Measurements from ENCODE around the gene RBM33.

RBM33 gene

GRCh38 chr7:155644971-155645509, 579 bp downstream of the RBM33 start (continued):
- TF ChIP-seq, protein P1, sequence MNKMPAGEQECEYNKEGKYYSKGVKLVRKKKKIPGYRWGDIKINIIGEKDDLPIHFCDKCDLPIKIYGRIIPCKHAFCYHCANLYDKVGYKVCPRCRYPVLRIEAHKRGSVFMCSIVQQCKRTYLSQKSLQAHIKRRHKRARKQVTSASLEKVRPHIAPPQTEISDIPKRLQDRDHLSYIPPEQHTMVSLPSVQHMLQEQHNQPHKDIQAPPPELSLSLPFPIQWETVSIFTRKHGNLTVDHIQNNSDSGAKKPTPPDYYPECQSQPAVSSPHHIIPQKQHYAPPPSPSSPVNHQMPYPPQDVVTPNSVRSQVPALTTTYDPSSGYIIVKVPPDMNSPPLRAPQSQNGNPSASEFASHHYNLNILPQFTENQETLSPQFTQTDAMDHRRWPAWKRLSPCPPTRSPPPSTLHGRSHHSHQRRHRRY (tag by site-specific recombination; IDR thresholded peaks at IDR 0.05): no peak
- TF ChIP-seq ZNF623 (tag by site-specific recombination; IDR thresholded peaks at IDR 0.05) (no peak), ZNF654 (tag by site-specific recombination; IDR thresholded peaks at IDR 0.05; ENCODE audit: low read depth) (no peak), ZNF10 (tag by site-specific recombination; IDR thresholded peaks at IDR 0.05) (no peak), ZNF335 (tag by site-specific recombination; conservative IDR thresholded peaks at IDR 0.05) (peak; percentile 96)

GRCh38 chr7:155645662-155646061, 1.2 kb downstream of the RBM33 start:
- POLR2A ChIA-PET: no interaction called here

DNA sequence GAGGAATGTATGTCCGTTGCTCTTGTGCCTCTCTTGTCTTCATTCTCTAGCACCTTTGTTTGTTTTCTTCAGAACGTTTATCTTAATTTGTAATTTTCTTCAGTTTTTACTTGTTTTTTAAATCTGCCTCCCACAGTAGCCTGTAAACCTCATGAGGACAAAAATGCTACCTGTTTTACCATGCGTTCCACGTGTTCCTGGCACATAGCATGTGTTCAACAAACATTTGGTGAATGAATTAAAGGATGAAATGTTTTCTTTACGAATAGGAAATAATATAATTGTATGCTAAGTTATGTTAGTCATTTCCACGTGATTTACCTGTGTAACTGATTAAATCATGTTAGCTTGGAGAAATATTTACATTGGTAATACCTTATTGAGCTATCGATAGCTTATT, 2.2 kb downstream of the RBM33 start:
- Histone ChIP-seq H3K27ac (ENCODE audit: extremely low read depth, low read depth, low read length) (no peak overlapping the region), H3K4me1 (ENCODE audit: control insufficient read depth, insufficient read depth, low read length) (no peaks in the 10 kb centered on the region), H3K4me3 (ENCODE audit: low read depth, low read length) (no peak overlapping the region), H3K36me3 (ENCODE audit: control insufficient read depth in 2 of 2, insufficient read depth in 1 of 2, low read length in 2 of 2) (peaks cover 0 to 45% of the 10 kb centered on the region in 2 experiments; a peak in 2 of 3 replicates), H3K9me3 (ENCODE audit: control insufficient read depth, insufficient read depth, low read depth, low read length) (no peaks in the 10 kb centered on the region)
- ChIA-PET CTCF (no interaction called here), POLR2A (no interaction called here)
- no peak for TF ChIP-seq ZNF776 (tag by site-specific recombination; IDR thresholded peaks at IDR 0.05; ENCODE audit: borderline replicate concordance)
- TF ChIP-seq ZNF239 (tag by site-specific recombination; IDR thresholded peaks at IDR 0.05): no peak
- no peak for TF ChIP-seq ZNF830 (tag by site-specific recombination; IDR thresholded peaks at IDR 0.05; ENCODE audit: low read depth)
- TF ChIP-seq, protein P2, sequence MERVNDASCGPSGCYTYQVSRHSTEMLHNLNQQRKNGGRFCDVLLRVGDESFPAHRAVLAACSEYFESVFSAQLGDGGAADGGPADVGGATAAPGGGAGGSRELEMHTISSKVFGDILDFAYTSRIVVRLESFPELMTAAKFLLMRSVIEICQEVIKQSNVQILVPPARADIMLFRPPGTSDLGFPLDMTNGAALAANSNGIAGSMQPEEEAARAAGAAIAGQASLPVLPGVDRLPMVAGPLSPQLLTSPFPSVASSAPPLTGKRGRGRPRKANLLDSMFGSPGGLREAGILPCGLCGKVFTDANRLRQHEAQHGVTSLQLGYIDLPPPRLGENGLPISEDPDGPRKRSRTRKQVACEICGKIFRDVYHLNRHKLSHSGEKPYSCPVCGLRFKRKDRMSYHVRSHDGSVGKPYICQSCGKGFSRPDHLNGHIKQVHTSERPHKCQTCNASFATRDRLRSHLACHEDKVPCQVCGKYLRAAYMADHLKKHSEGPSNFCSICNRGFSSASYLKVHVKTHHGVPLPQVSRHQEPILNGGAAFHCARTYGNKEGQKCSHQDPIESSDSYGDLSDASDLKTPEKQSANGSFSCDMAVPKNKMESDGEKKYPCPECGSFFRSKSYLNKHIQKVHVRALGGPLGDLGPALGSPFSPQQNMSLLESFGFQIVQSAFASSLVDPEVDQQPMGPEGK (tag by site-specific recombination; IDR thresholded peaks at IDR 0.05): no peak
- TF ChIP-seq, protein P3, sequence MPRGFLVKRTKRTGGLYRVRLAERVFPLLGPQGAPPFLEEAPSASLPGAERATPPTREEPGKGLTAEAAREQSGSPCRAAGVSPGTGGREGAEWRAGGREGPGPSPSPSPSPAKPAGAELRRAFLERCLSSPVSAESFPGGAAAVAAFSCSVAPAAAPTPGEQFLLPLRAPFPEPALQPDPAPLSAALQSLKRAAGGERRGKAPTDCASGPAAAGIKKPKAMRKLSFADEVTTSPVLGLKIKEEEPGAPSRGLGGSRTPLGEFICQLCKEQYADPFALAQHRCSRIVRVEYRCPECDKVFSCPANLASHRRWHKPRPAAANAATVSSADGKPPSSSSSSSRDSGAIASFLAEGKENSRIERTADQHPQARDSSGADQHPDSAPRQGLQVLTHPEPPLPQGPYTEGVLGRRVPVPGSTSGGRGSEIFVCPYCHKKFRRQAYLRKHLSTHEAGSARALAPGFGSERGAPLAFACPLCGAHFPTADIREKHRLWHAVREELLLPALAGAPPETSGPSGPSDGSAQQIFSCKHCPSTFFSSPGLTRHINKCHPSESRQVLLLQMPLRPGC (tag by site-specific recombination; IDR thresholded peaks at IDR 0.05): no peak
- TF ChIP-seq, protein P4, sequence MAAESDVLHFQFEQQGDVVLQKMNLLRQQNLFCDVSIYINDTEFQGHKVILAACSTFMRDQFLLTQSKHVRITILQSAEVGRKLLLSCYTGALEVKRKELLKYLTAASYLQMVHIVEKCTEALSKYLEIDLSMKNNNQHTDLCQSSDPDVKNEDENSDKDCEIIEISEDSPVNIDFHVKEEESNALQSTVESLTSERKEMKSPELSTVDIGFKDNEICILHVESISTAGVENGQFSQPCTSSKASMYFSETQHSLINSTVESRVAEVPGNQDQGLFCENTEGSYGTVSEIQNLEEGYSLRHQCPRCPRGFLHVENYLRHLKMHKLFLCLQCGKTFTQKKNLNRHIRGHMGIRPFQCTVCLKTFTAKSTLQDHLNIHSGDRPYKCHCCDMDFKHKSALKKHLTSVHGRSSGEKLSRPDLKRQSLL (tag by site-specific recombination; IDR thresholded peaks at IDR 0.05): no peak
- TF ChIP-seq ZNF521 (tag by site-specific recombination; IDR thresholded peaks at IDR 0.05): no peak
- TF ChIP-seq ZNF132 (tag by site-specific recombination; IDR thresholded peaks at IDR 0.05; ENCODE audit: borderline replicate concordance): no peak
- TF ChIP-seq OSR2 (tag by site-specific recombination; IDR thresholded peaks at IDR 0.05): no peak
- TF ChIP-seq HOXD13 (CRISPR knock-in tag; IDR thresholded peaks at IDR 0.05; ENCODE audit: borderline replicate concordance): no peak
- TF ChIP-seq, protein P5, sequence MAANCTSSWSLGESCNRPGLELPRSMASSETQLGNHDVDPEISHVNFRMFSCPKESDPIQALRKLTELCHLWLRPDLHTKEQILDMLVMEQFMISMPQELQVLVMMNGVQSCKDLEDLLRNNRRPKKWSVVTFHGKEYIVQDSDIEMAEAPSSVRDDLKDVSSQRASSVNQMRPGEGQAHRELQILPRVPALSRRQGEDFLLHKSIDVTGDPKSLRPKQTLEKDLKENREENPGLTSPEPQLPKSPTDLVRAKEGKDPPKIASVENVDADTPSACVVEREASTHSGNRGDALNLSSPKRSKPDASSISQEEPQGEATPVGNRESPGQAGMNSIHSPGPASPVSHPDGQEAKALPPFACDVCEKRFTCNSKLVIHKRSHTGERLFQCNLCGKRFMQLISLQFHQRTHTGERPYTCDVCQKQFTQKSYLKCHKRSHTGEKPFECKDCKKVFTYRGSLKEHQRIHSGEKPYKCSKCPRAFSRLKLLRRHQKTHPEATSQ (tag by site-specific recombination; IDR thresholded peaks at IDR 0.05): no peak
- TF ChIP-seq ZNF664 (tag by site-specific recombination; IDR thresholded peaks at IDR 0.05): no peak
- no peak for TF ChIP-seq ZNF660 (tag by site-specific recombination; IDR thresholded peaks at IDR 0.05)
- no peak for TF ChIP-seq ZNF37A (tag by site-specific recombination; IDR thresholded peaks at IDR 0.05)
- TF ChIP-seq SP3 (tag by site-specific recombination; IDR thresholded peaks at IDR 0.05): no peak
- no peak for TF ChIP-seq AEBP2 (tag by site-specific recombination; IDR thresholded peaks at IDR 0.05; ENCODE audit: borderline replicate concordance)

More at GRCh38 chr7:155645662-155646061, 1.2 kb downstream of the RBM33 start:
- CTCF ChIA-PET: no interaction called here
- TF ChIP-seq, protein P6, sequence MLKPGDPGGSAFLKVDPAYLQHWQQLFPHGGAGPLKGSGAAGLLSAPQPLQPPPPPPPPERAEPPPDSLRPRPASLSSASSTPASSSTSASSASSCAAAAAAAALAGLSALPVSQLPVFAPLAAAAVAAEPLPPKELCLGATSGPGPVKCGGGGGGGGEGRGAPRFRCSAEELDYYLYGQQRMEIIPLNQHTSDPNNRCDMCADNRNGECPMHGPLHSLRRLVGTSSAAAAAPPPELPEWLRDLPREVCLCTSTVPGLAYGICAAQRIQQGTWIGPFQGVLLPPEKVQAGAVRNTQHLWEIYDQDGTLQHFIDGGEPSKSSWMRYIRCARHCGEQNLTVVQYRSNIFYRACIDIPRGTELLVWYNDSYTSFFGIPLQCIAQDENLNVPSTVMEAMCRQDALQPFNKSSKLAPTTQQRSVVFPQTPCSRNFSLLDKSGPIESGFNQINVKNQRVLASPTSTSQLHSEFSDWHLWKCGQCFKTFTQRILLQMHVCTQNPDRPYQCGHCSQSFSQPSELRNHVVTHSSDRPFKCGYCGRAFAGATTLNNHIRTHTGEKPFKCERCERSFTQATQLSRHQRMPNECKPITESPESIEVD (tag by site-specific recombination; IDR thresholded peaks at IDR 0.05): 0 out of 2 replicates have a peak, but pooled peaks have one; percentile 6
- no peak for TF ChIP-seq YY2 (tag by site-specific recombination; IDR thresholded peaks at IDR 0.05)
- peaks cover 5 to 55% of the 10 kb centered on the region in 2 experiments; a peak in 2 of 3 replicates for H3K36me3 ChIP-seq (ENCODE audit: control insufficient read depth in 2 of 2, insufficient read depth in 1 of 2, low read length in 2 of 2)
- H3K4me1 ChIP-seq (ENCODE audit: control insufficient read depth, insufficient read depth, low read length): no peaks in the 10 kb centered on the region
- H3K27ac ChIP-seq (ENCODE audit: extremely low read depth, low read depth, low read length): no peak overlapping the region
- H3K9me3 ChIP-seq (ENCODE audit: control insufficient read depth, insufficient read depth, low read depth, low read length): no peaks in the 10 kb centered on the region
- peak overlapping the region; percentile 98 for H3K4me3 ChIP-seq (ENCODE audit: low read depth, low read length)
